ENCODE measurements around the gene CSRNP3. TPM values are rescaled to one million over a fixed set of nuclear protein-coding genes. Genes with fewer than 3 reads are reported as not detected.

The CSRNP3 gene
- total and polyA plus RNA-seq, 12 donors, result 0.77 to 9.4 (median 4.7) TPM

- H3K4me3 ChIP-seq, result no peak overlapping the region
- intact Hi-C loops (cut with DNase I), result no loop called here
- DNase-seq (no peak), ATAC-seq (no peak)
- H3K9me3 ChIP-seq, result peaks cover 0 to 12% (median 0%) of the 10 kb centered on the region in 11 donors
- H3K27ac ChIP-seq, result no peak overlapping the region
- H3K27me3 ChIP-seq, result no peaks in the 10 kb centered on the region
- H3K36me3 ChIP-seq, result no peaks in the 10 kb centered on the region
- WGBS, 2 donors, result 44 to 47% methylated on average over 1 of the region's 1 CpG
- no peak for TF ChIP-seq CTCF (IDR thresholded peaks at IDR 0.05)
- H3K4me1 ChIP-seq, result no peaks in the 10 kb centered on the region
Measured at GRCh38 chr2:165716091-165716490, 246.6 kb downstream of the CSRNP3 start.

- no peak for DNase-seq
- whole genome bisulfite sequencing, 2 donors, result 72 to 78% methylated on average over 1 of the region's 1 CpG
- intact Hi-C loops (cut with DNase I), result no loop called here
- H3K36me3 ChIP-seq, result no peaks in the 10 kb centered on the region
- no peak for TF ChIP-seq CTCF (IDR thresholded peaks at IDR 0.05)
- H3K4me3 ChIP-seq, result no peak overlapping the region
- peaks cover 0 to 6% (median 0%) of the 10 kb centered on the region in 7 donors for H3K27me3 ChIP-seq
- no peak for ATAC-seq
- no peak overlapping the region for H3K27ac ChIP-seq
- H3K4me1 ChIP-seq, result no peaks in the 10 kb centered on the region
- no peaks in the 10 kb centered on the region for H3K9me3 ChIP-seq
Measured at GRCh38 chr2:165718610-165719210, 249.2 kb downstream of the CSRNP3 start.

- no peak for TF ChIP-seq CTCF (IDR thresholded peaks at IDR 0.05)
- Histone ChIP-seq H3K4me1 (no peaks in the 10 kb centered on the region), H3K27ac (no peak overlapping the region), H3K36me3 (no peaks in the 10 kb centered on the region), H3K9me3 (no peaks in the 10 kb centered on the region), H3K27me3 (peaks cover 0 to 6% (median 0%) of the 10 kb centered on the region in 7 donors), H3K4me3 (no peak overlapping the region)
- DNase-seq, result no peak
- intact Hi-C loops (cut with DNase I), result no loop called here
- no peak for ATAC-seq
Measured at GRCh38 chr2:165720511-165720910, 251.0 kb downstream of the CSRNP3 start.

- no peak for DNase-seq
- H3K27me3 ChIP-seq, result peaks cover 0 to 6% (median 0%) of the 10 kb centered on the region in 7 donors
- H3K4me3 ChIP-seq, result no peak overlapping the region
- no peaks in the 10 kb centered on the region for H3K36me3 ChIP-seq
- intact Hi-C loops (cut with DNase I), result no loop called here
- peaks cover 0 to 4% (median 0%) of the 10 kb centered on the region in 11 donors for H3K9me3 ChIP-seq
- no peaks in the 10 kb centered on the region for H3K4me1 ChIP-seq
- TF ChIP-seq CTCF (IDR thresholded peaks at IDR 0.05), result no peak
- no peak overlapping the region for H3K27ac ChIP-seq
- no peak for ATAC-seq
Measured at GRCh38 chr2:165725421-165725820, 255.9 kb downstream of the CSRNP3 start.

Other genes with a start within 250 kb of the CSRNP3 start
- gene SCN2A, start 230.3 kb upstream of the CSRNP3 start, total RNA-seq, result under 1 TPM in 8 of 10 donors, not detected in 2; 0.04 to 0.26 (median 0.07) TPM
- under 1 TPM; 0.01 to 0.07 TPM for gene SCN2A, start 230.3 kb upstream of the CSRNP3 start, polyA plus RNA-seq